Measurements from ENCODE around the gene RPEL1.
"Not testable (repeated sequence)": the region's sequence is repeated elsewhere in the genome, so short reads cannot be mapped to it uniquely, and the experiment has no call there.

Gene RPEL1

GRCh38 chr10:103245587-103245986, at the start of gene RPEL1:
TSS of gene RPEL1 (plus strand) at chr10:103245887. CDS start at chr10:103245997, 110 bp downstream.
- DNase-seq: not testable (repeated sequence)

GRCh38 chr10:103196516-103196915, 49.2 kb upstream of the RPEL1 start:
- no peak for DNase-seq

GRCh38 chr10:103197174-103197573, 48.5 kb upstream of the RPEL1 start:
- peak in 19 of 58 donors; percentile 2 to 59 (median 12) for DNase-seq

GRCh38 chr10:103197903-103198302, 47.8 kb upstream of the RPEL1 start:
- DNase-seq: no peak

- DNase-seq: no peak
Observed at GRCh38 chr10:103198648-103199047, 47.0 kb upstream of the RPEL1 start.

- no peak for DNase-seq
Observed at GRCh38 chr10:103199488-103199887, 46.2 kb upstream of the RPEL1 start.

GRCh38 chr10:103202319-103202718, 43.4 kb upstream of the RPEL1 start:
- DNase-seq: no peak

GRCh38 chr10:103203466-103203865, 42.2 kb upstream of the RPEL1 start:
- DNase-seq: no peak

- DNase-seq: peak in 19 of 58 donors; percentile 1 to 26 (median 12)
Observed at GRCh38 chr10:103204353-103205255, 41.1 kb upstream of the RPEL1 start.

- DNase-seq: not testable (repeated sequence)
Observed at GRCh38 chr10:103205401-103205800, 40.3 kb upstream of the RPEL1 start.

GRCh38 chr10:103206715-103207114, 39.0 kb upstream of the RPEL1 start:
- not testable (repeated sequence) for DNase-seq

GRCh38 chr10:103207141-103207540, 38.5 kb upstream of the RPEL1 start:
- DNase-seq: no peak

GRCh38 chr10:103207643-103208042, 38.0 kb upstream of the RPEL1 start:
- not testable (repeated sequence) for DNase-seq

GRCh38 chr10:103210262-103210661, 35.4 kb upstream of the RPEL1 start:
- DNase-seq: not testable (repeated sequence)

GRCh38 chr10:103215601-103216000, 30.1 kb upstream of the RPEL1 start:
- no peak for DNase-seq

- not testable (repeated sequence) for DNase-seq
Observed at GRCh38 chr10:103216362-103216761, 29.3 kb upstream of the RPEL1 start.

GRCh38 chr10:103224133-103224532, 21.6 kb upstream of the RPEL1 start:
- DNase-seq: no peak

GRCh38 chr10:103224721-103225120, 21.0 kb upstream of the RPEL1 start:
- not testable (repeated sequence) for DNase-seq

GRCh38 chr10:103225939-103226338, 19.7 kb upstream of the RPEL1 start:
- DNase-seq: no peak

GRCh38 chr10:103227416-103227815, 18.3 kb upstream of the RPEL1 start:
- no peak for DNase-seq

GRCh38 chr10:103231047-103231551, 14.6 kb upstream of the RPEL1 start:
- DNase-seq: no peak

- no peak for DNase-seq
Observed at GRCh38 chr10:103232131-103232673, 13.5 kb upstream of the RPEL1 start.
